PFSK-1 (cell line): ENCODE measurements around the gene C1QA.

Source experiments
- POLR2AphosphoS5 ChIP-seq: IDR thresholded peaks from 2 replicates; pipeline ENCODE4 v1.6.1; 2012; ENCODE audit warnings: low read depth, mild to moderate bottlenecking, control low read depth, low read length, moderate library complexity
- SIN3A ChIP-seq: IDR thresholded peaks from 2 replicates; pipeline ENCODE4 v1.6.1; 2012; ENCODE audit warnings: mild to moderate bottlenecking, low read length, moderate library complexity, borderline replicate concordance; ENCODE audit not compliant: insufficient read depth
- TAF1 ChIP-seq: IDR thresholded peaks from 2 replicates; pipeline ENCODE4 v1.6.1; 2012; ENCODE audit warnings: low read length, control low read depth, borderline replicate concordance; ENCODE audit not compliant: insufficient read depth

GRCh38 chr1:22643928-22644327, 7.5 kb downstream of the C1QA start:
- no peak for TF ChIP-seq POLR2AphosphoS5
- no peak for TF ChIP-seq SIN3A
- TF ChIP-seq TAF1, result no peak
